Stomach (tissue), 9 donors: ENCODE measurements around the gene ASS1. TPM values are rescaled to one million over a fixed set of nuclear protein-coding genes. Genes with fewer than 3 reads are reported as not detected.

Source experiments
- DNase-seq, 2 donors: peaks; one replicate each; pipeline versions ENCODE4 v3.0.0 to v3.0.0-alpha.2; 2013 to 2019
- H3K27ac ChIP-seq, 5 donors: fragments of 200-600 bp in 4 of 5; sonication (generic) in 4 of 5; one replicate each; pipeline ENCODE4 v1.5.1; 2013 to 2019; ENCODE audit warnings: mild to moderate bottlenecking in 1 of 5, moderate library complexity in 1 of 5
- H3K27me3 ChIP-seq, 3 donors: fragments of 200-600 bp; sonication (generic); one replicate each; pipeline ENCODE4 v1.5.1; 2017 to 2019; ENCODE audit warnings: mixed run types in 1 of 3
- H3K36me3 ChIP-seq, 4 donors: fragments of 200-600 bp; sonication (generic); 1 replicate in 3 of 4; 2 replicates in 1 of 4; pipeline ENCODE4 v1.5.1; 2016 to 2019
- H3K4me1 ChIP-seq, 4 donors: fragments of 200-600 bp; sonication (generic); one replicate each; pipeline ENCODE4 v1.5.1; 2016 to 2019
- H3K4me3 ChIP-seq, 4 donors: fragments of 200-600 bp; sonication (generic) in 3 of 4; one replicate each; pipeline ENCODE4 v1.5.1; 2016 to 2019; ENCODE audit warnings: mild to moderate bottlenecking in 1 of 4
- H3K9me3 ChIP-seq, 4 donors: fragments of 200-600 bp; sonication (generic); one replicate each; pipeline ENCODE4 v1.5.1; 2016 to 2019
- EP300 ChIP-seq: sonication (generic); formaldehyde crosslinking; IDR thresholded peaks from one replicate; pipeline ENCODE4 v1.6.1; 2017; ENCODE audit warnings: antibody characterized with exemption
- POLR2A ChIP-seq, 4 donors: fragments of 450-650 bp; IDR thresholded peaks; one replicate each; pipeline ENCODE4 v1.6.1; 2016; ENCODE audit warnings: antibody characterized with exemption in 4 of 4, control low read depth in 2 of 4, mild to moderate bottlenecking in 1 of 4, moderate library complexity in 1 of 4
- POLR2AphosphoS5 ChIP-seq, 3 donors: sonication (generic); formaldehyde crosslinking; IDR thresholded peaks; one replicate each; pipeline ENCODE4 v1.6.1; 2016; ENCODE audit warnings: antibody characterized with exemption in 3 of 3
- WGBS, 5 donors: extraction: QIAGEN DNeasy Blood & Tissue Kit in 3 of 5; methylation state at CpG; one replicate each; pipeline versions ENCODE4 v1.1.5 to v1.1.7; 2013 to 2018; 5-methylcytosine and 5-hydroxymethylcytosine counted together
- intact Hi-C: fragments of 100-400 bp; cut with DNase I; formaldehyde crosslinking; loops from one replicate; pipeline ENCODE4 v1.15.1; 2023; ENCODE audit warnings: low total_unique reads
- polyA plus RNA-seq, 3 donors: library from polyadenylated mRNA; stranded (reverse); fragments of 200-250 nt; gene quantifications; one replicate each; pipeline ENCODE4 v1.2.3, GENCODE V29; 2013
- total RNA-seq, 5 donors: library from RNA; depleted of rRNA; stranded (reverse); fragments of >200 nt; gene quantifications; one replicate each; pipeline versions ENCODE4 v1.1.0 to v1.2.3, GENCODE V29; 2014 to 2016
- TF ChIP-seq, protein P1 (sequence below), 7 experiments: fragments of 450-650 bp in 4 of 7; fragments of 200-600 bp in 3 of 7; sonication (generic) in 3 of 7; IDR thresholded peaks; one replicate each; pipeline ENCODE4 v1.5.1; 2016 to 2019; ENCODE audit warnings: antibody characterized with exemption in 7 of 7, control low read depth in 2 of 7, mild to moderate bottlenecking in 1 of 7
- donor health status: healthy with polysubstance abuse.
- donor health status: Bipolar disorder and iron deficiency.
- donor health status: healthy.

The ASS1 gene
- total and polyA plus RNA-seq, 8 donors = 9.8 to 147 (median 60.1) TPM

DNA sequence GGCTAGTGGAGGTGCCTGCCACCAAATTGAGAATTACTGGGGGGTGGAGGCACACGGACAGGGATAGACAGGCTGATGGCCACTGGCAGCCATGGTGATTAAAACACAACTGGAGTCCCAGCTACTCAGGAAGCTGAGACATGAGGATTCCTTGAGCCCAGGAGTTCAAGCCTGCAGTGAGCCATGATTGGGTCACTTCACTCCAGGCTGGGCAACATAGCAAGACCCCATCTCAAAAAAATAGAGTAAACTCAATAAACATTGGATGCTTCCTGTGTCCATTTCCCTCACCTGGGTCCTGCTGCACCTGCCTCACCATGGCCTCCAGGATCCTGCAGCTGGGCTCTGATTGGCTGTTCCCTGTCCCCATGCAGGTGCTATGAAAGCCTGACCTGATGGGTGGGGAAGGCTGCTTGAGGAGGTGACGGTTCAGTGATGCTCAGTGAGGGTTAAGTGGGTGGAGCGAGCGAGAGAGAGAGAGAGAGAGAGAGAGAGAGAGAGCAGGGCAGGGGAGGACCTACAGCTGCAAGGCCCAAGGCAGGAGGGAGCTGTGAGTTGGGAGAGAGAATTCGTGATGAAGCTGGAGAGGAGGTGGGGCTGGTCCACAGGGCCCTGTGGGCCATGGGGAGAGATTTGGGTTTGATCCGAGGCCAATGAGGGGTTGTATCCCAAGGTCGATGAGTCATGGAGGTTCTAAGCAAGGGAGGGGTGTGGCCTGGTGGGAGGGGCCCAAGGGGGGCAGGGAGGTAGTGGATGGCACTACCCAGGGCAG lies 97.9 kb downstream of the ASS1 start:
- Histone ChIP-seq H3K9me3 (no peaks in the 10 kb centered on the region), H3K27me3 (peaks cover 0 to 70% (median 33%) of the 10 kb centered on the region in 3 donors), H3K36me3 (no peaks in the 10 kb centered on the region), H3K4me3 (no peak overlapping the region), H3K4me1 (peaks cover 0 to under 1% (median 0%) of the 10 kb centered on the region in 4 donors), H3K27ac (no peak overlapping the region)
- WGBS, 5 donors = 46 to 57% (median 52%) methylated on average over 7 of the region's 7 CpGs
- intact Hi-C loops = no loop called here
- no peak for DNase-seq
- TF ChIP-seq EP300 (no peak), POLR2AphosphoS5 (IDR thresholded peaks at IDR 0.05) (no peak), POLR2A (IDR thresholded peaks at IDR 0.05) (no peak)
- TF ChIP-seq, protein P1, sequence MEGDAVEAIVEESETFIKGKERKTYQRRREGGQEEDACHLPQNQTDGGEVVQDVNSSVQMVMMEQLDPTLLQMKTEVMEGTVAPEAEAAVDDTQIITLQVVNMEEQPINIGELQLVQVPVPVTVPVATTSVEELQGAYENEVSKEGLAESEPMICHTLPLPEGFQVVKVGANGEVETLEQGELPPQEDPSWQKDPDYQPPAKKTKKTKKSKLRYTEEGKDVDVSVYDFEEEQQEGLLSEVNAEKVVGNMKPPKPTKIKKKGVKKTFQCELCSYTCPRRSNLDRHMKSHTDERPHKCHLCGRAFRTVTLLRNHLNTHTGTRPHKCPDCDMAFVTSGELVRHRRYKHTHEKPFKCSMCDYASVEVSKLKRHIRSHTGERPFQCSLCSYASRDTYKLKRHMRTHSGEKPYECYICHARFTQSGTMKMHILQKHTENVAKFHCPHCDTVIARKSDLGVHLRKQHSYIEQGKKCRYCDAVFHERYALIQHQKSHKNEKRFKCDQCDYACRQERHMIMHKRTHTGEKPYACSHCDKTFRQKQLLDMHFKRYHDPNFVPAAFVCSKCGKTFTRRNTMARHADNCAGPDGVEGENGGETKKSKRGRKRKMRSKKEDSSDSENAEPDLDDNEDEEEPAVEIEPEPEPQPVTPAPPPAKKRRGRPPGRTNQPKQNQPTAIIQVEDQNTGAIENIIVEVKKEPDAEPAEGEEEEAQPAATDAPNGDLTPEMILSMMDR (IDR thresholded peaks at IDR 0.05) = no peak

DNA sequence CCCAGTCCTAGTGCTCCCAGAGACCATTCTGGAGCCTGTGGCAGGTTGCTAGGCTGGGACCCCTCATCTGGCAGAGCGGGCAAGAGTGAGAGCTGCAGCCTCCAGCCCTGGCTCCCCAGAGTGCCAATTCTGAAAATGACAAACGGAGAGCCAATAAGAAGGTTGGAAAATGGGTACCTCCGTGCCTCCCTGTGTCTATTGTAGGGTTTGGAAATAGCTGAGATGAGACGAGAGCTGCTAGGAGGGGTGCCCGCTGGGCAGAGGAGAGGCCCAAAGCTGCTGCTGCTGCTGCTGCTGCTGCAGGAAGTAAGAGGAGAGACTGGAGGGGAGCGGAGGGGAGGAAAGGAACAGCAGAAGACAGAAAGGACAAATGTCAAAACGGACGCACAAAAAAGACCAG lies 98.6 kb downstream of the ASS1 start:
- DNase-seq = no peak
- intact Hi-C loops = no loop called here
- TF ChIP-seq POLR2A (IDR thresholded peaks at IDR 0.05) = no peak
- no peak for TF ChIP-seq EP300
- TF ChIP-seq POLR2AphosphoS5 (IDR thresholded peaks at IDR 0.05) = no peak
- TF ChIP-seq, protein P1 (IDR thresholded peaks at IDR 0.05) = no peak
- H3K9me3 ChIP-seq = no peaks in the 10 kb centered on the region
- peaks cover 0 to 64% (median 26%) of the 10 kb centered on the region in 3 donors for H3K27me3 ChIP-seq
- no peak overlapping the region for H3K4me3 ChIP-seq
- WGBS, 5 donors = 61 to 69% (median 67%) methylated on average over 8 of the region's 8 CpGs
- H3K4me1 ChIP-seq = no peaks in the 10 kb centered on the region
- H3K27ac ChIP-seq = no peak overlapping the region
- H3K36me3 ChIP-seq = no peaks in the 10 kb centered on the region

DNA sequence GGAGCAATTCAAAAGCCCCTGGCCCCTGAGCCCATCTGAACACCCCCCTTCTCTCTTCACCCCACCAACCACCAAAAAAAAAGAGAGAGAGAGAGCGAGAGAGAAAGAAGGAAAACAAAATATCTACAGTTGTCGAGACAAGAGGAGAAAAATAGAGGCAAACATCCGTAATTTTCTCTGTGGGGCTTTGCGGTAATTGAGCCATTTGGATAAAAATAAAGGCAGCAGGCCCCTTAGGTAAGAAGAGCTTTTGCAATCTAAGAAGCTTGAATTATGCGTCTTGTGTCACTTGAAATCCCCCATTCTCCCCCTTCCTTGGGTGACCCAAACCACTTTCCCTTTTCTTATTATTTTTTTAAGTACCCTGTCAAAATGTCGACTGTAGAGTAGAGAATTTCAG lies 99.1 kb downstream of the ASS1 start:
- H3K4me3 ChIP-seq = no peak overlapping the region
- no peaks in the 10 kb centered on the region for H3K4me1 ChIP-seq
- no peak overlapping the region for H3K27ac ChIP-seq
- H3K36me3 ChIP-seq = no peaks in the 10 kb centered on the region
- H3K9me3 ChIP-seq = no peaks in the 10 kb centered on the region
- no peak for DNase-seq
- H3K27me3 ChIP-seq = peaks cover 0 to 59% (median 21%) of the 10 kb centered on the region in 3 donors
- WGBS, 5 donors = 61 to 73% (median 66%) methylated on average over 6 of the region's 6 CpGs
- TF ChIP-seq POLR2A (IDR thresholded peaks at IDR 0.05) (no peak), EP300 (no peak), POLR2AphosphoS5 (IDR thresholded peaks at IDR 0.05) (no peak)
- intact Hi-C loops = no loop called here

DNA sequence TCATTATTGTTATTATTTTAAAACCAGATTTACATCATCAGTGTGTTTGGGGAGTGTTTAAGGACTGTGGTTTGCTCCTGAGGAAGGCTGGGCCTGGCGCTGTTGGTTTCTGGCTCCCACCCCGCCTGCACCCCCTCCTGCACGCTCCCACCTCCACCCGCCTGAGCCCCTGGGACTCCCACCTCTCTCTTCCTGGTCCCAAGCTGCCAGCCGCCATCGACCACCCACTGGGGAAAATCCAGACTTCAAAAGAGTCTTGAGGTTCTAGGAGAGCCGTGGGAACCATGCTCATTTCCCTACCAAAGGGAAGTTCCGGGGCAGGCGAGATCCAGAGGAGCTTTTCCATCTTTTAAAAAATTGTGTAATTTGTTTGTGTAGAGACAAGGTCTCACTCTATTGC lies 99.6 kb downstream of the ASS1 start:
- TF ChIP-seq, protein P1 (IDR thresholded peaks at IDR 0.05) = no peak
- TF ChIP-seq POLR2AphosphoS5 (IDR thresholded peaks at IDR 0.05) (no peak), POLR2A (IDR thresholded peaks at IDR 0.05) (no peak), EP300 (no peak)
- Histone ChIP-seq H3K4me3 (no peak overlapping the region), H3K27ac (no peak overlapping the region), H3K36me3 (no peaks in the 10 kb centered on the region), H3K4me1 (no peaks in the 10 kb centered on the region), H3K27me3 (peaks cover 0 to 54% (median 19%) of the 10 kb centered on the region in 3 donors), H3K9me3 (peaks cover 0 to 4% (median 2%) of the 10 kb centered on the region in 4 donors)
- no peak for DNase-seq
- intact Hi-C loops = no loop called here
- WGBS, 5 donors = 49 to 63% (median 59%) methylated on average over 9 of the region's 9 CpGs

DNA sequence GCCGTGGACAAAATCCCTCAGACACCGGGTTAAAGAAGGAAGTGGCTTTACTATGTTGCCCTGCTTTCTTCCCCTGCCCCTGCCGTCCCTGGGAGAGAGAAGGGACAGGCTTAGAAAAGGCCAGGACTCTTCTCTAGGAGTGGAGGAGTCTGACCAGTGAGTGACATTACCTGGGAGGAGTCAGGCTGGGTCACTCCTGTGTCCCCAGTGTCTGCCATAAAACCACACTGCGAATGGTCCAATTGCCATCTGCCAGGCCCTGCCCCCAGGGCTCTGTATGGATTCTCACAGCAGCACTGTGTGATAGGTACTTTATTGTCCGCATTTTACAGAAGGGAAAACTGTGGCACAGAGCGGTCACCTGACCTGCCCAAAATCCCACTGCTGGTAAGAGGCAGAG lies 103.3 kb downstream of the ASS1 start:
- Histone ChIP-seq H3K27ac (no peak overlapping the region), H3K4me1 (no peaks in the 10 kb centered on the region), H3K36me3 (no peaks in the 10 kb centered on the region), H3K4me3 (no peak overlapping the region), H3K27me3 (peaks cover 0 to 32% (median 5%) of the 10 kb centered on the region in 3 donors), H3K9me3 (peaks cover 0 to 7% (median 3%) of the 10 kb centered on the region in 4 donors)
- intact Hi-C loops = no loop called here
- 65 to 90% (median 84%) methylated on average over 3 to 6 of the region's 6 CpGs for WGBS, 5 donors
- TF ChIP-seq, protein P1 (IDR thresholded peaks at IDR 0.05) = no peak
- TF ChIP-seq POLR2A (IDR thresholded peaks at IDR 0.05) = no peak
- no peak for TF ChIP-seq EP300
- no peak for TF ChIP-seq POLR2AphosphoS5 (IDR thresholded peaks at IDR 0.05)
- no peak for DNase-seq
